ENCODE data around the gene HAND2.

DNA sequence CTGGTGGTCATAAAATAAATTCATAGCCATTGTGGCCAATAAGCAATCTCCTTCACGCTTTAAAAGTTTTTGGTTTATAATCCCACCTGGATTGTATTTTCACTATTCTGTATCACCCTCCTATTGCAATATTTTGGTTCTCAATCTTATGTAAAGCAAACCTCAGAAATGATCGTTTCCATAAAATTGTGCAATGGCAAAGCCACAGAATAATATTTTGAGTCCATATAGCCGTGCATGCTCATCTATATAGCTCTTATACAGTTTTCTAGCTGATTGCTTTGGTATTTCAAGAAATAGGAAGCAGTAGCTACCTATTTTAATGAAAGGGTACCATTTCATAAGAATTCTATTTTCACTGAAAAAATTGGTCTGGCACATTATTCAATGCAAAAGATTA lies 10.0 kb upstream of the HAND2 start:
- TF ChIP-seq, protein P1, sequence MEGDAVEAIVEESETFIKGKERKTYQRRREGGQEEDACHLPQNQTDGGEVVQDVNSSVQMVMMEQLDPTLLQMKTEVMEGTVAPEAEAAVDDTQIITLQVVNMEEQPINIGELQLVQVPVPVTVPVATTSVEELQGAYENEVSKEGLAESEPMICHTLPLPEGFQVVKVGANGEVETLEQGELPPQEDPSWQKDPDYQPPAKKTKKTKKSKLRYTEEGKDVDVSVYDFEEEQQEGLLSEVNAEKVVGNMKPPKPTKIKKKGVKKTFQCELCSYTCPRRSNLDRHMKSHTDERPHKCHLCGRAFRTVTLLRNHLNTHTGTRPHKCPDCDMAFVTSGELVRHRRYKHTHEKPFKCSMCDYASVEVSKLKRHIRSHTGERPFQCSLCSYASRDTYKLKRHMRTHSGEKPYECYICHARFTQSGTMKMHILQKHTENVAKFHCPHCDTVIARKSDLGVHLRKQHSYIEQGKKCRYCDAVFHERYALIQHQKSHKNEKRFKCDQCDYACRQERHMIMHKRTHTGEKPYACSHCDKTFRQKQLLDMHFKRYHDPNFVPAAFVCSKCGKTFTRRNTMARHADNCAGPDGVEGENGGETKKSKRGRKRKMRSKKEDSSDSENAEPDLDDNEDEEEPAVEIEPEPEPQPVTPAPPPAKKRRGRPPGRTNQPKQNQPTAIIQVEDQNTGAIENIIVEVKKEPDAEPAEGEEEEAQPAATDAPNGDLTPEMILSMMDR (IDR thresholded peaks at IDR 0.05): no peak
- no peak for TF ChIP-seq POLR2A (IDR thresholded peaks at IDR 0.05)
